Embryonic facial prominence (tissue), 1 donor: ENCODE data around the gene BARD1.
"Not testable (repeated sequence)": the region's sequence is repeated elsewhere in the genome, so short reads cannot be mapped to it uniquely, and the experiment has no call there.

ENCODE experiments used
- DNase-seq: peaks from one replicate; pipeline ENCODE4 v3.0.0-alpha.2; 2016; ENCODE audit errors: extremely low spot score

The BARD1 gene

DNA sequence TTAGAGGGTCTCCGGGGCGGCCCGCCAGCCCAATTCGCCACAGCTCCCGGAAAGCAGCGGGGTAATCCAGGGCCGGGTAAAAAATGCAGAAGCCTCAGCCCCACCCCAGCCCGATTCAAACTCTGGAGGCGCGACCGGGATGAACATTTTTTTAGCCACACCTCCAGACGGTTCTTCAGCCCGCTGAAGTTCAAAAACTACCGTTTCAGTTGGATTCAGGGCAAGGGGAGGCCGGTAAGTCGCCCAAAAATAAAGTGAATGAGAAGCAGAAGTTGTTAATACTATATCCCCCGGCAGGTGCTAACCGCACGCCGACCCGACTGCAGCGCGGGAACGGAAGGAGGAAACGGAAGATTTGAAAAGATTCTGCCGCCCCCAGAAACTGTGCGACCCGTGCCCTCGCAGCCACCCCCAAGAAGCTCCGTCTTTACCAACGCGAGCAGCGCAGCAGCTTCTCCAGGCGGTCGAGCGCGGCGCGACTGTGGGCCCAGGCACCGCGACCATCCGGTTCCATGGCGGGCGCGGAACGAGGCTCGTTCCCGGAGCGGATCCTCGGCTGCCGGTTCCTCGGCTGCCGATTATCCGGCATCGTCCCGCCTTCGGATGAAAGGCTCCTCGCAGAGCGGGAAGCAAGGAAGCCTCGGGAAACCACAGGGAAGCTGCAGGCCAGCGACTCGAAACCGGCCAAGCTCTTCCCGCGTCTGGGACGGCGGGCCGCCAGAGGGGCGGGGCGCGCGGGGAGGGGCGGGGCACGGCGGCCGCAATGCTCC, at the start of gene BARD1:
TSS of gene BARD1 (minus strand) at position 703 of the 770 bp plus-strand sequence. CDS start at position 589, 114 bp downstream.
- DNase-seq, result peak; percentile 42

DNA sequence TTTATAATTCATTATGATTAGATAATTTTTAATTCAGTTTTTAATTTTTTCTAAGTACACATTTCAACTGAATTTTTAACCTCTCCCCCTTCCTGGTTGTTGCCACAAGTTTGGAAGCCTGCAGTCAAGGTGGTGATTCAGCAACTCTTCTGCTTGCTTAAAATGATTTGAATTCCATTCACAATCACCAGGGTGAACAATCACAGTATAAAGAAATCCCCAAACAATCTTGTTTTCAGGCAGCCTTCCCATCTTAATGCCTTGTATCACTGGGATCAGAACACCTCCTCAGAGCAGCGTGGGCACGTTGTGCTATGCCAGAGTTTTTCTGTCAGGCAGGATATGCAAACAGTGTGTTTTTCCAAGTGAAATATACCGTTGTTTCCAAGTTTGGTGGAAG, 46.7 kb upstream of the BARD1 start:
- no peak for DNase-seq

DNA sequence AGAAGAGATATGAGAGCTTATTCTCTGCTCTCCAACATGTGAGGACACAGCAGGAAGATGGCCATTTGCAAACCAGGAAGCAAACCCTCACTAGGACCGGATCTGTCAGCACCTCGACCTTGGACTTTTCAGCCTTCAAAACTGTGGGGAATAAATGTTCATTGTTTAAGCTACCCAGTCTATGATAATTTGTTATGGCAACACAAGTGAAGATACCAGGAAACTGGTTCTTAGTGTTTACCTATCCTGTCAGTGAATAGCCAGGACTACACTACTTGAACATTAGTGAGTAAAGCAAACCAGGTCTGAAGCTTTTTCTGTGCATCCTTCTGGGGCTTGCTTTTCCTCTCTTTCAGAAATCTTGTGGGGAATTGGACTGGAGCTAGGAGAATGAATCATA, 44.4 kb upstream of the BARD1 start:
- no peak for DNase-seq

DNA sequence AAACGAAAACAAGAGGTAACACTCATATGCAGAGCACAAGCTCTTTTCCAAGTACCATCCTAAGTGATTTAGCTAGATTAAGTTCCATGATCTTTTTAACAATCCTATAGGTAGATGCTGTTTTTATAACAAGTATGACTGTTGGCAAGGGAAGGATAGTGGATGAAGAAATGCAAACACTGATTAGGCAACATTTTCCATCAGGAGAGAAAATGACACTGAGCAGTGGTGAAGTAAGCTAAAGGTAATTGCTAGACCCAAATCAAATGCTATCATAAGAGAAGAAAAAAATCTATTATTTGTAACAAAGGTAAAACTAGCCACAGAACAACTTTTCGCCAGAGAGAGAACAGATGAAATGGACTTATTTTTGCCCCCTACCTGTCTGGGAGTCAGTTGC, 34.3 kb upstream of the BARD1 start:
- DNase-seq, result no peak

DNA sequence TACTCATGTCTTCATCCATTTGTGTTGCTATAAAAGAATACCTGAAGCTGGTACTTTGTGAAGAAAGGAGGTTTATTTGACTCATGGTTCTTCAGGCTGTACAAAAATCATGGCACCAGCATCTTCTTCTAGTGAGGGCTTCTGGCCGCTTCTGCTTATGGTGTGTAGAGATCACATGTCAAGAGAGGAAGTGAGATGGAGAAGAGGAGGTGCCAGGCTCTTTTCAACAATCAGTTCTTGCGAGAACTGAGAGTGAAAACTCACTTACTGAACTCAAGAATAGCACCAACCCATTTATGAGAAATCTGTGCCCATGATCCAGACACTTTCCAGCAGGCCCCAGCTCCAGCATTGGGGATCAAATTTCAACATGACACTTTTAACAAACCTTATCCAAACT, 30.0 kb upstream of the BARD1 start:
- DNase-seq, result no peak

DNA sequence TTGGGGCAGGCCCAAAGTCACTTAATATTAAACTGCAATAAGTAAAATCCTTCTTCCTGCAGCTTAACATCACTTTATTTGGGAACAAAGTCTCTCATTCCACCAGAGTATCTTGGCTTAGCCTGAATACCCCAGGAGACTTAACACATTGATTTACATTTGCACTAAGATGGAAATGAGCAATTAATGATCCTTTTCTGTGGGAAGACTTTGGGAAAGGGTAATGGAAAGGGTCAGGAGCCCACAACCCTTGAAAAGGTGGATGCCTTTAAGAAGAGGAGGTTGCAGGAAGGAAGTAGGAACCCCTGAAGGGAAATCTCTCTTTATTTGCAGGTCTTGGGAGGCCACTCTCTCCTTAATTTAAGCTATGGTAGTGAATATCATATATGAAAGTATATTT, 28.0 kb upstream of the BARD1 start:
- DNase-seq, result no peak

DNA sequence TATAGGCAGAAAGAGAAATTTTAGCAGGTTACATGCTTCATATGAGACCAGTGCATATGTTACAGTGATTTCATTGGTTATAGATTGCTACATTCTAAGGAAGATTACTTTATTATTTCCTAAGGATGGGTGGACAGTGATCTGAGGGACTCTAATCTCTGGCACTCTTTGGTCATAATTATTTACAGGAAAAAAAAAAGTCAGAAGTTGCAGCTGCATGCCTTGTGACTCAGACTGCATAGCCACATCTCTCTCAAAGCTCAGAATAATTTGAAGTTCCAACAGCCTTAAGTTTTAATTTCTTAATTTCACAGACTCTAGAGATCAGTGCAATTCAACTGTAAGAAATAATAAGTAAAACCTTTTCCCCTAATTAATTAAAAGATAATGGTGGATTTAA, 27.1 kb upstream of the BARD1 start:
- DNase-seq, result no peak

DNA sequence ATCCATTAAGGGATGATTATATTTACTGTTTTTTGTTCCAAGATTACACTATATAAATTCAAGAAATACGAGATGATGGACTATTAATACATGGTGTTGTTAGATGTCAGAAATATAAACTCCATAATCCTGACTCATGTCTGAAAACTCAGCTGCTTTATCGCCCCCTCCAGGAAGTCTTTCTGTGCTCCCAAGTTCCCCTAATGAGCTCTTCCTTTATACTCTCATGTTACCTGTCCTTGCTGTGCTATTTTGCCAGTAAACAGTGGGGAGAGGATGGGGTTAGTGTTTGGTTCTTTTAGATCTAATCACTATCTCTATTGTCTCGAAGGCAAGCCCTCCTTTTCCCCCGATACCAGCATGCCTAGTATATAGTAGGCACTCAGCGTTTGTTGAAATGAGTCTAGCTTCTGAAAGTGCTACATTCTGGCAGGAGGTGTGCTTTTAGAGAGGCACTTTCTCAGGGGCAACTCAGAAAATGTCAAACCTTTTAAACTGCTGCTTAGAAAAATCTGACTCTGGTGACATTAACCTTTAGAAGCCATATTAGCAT, 21.4 kb upstream of the BARD1 start:
- no peak for DNase-seq

DNA sequence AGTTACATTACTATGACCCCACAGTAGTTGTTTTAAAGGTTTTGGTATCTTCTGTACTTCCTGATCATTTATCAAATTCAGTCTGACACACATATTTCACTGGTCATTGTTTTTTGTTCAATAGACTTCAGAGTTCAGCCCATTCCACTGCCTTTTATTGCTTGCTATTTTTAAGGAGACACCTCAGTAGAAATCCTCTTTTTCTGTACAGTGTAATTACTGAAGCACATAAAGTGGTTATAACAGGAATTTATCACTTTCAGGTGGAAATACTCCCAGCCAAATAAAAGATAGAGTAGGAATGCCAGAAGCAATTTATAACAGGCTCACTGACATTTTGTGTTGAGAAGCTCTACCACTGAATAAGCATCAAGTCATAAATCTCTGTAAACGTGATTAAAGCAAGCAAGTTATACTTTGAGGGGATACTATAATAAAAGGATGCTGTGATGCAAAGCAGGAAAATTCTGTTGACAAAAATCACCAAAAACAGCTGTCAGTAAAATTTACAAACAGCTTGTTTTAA, 6.6 kb upstream of the BARD1 start:
- DNase-seq, result no peak

DNA sequence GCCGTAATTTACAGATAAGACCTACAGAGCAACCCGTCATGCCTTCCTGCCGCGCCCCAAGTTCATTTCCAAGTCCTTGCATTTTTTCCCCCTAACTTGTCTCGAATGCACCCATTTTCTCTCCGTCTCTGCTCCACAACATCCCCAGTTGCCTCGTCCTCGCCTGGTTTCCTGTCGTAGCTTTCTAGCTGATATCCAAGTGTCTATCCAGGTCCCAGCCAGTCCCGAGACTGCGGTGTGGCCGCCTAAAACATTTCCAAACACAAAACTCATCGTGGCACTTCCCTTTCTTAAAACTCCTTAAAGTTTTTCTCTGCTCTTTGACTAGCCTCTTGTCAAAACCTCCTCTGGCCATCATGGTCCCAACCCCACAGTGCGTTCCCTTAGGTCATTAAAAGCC, 1.2 kb upstream of the BARD1 start:
- DNase-seq, result peak; percentile 25

DNA sequence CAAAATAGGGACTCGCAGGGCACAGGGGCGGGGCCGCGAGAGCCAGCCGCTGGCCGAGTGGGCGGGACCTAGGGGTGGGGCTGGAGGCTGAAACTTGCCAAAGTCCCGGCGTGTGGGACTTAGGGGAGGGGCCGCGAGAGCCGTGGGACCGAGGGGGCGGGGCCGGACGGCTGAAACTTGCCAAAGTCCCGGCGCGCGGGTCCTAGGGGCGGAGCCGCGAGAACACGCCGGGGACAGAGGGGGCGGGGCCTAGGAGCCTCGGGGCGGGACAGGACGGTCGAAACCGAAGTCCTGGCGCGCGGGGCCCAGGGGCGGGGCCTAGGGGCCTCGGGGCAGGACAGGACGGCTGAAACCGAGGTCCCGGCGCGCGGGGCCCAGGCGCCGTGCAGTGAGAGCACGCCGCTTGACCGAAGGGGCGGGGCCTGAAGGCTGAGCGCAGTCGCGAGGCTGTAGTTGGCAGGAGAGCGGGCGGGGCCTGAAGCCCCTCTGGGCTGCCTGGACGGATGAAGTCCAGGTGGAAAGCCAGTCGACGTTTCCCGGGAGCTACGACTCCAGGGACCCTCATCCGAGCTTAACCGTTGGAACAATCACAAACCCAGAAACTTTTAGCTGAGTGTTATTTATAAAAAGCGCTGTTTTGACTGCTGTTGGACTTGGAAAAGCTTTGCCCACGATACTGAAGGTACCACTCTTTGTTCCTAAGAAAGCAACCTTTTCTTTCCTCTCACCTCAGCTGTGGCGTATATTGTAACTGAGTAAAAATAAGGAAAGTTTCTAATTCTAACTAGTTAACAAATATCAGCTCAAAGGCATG, 475 bp upstream of the BARD1 start:
- peak; percentile 91 for DNase-seq

DNA sequence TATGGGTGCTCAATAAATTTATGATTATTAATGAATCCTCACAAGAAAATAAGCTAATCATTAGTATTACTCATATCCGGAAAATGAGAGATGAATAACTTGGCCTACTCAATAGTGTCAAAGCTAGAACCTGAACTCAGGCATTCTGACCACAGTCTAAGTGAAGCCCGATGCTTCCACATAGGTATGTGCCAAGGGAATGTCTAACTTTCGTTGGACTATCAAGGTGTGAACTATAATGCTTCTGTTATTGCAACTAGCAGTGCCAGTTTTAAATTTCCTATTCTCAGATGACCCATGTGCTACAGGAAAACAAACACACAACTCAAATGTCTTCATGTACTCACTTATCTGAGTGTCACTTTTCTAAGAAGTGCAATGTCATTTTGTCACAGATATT, 1.8 kb downstream of the BARD1 start:
- no peak for DNase-seq

DNA sequence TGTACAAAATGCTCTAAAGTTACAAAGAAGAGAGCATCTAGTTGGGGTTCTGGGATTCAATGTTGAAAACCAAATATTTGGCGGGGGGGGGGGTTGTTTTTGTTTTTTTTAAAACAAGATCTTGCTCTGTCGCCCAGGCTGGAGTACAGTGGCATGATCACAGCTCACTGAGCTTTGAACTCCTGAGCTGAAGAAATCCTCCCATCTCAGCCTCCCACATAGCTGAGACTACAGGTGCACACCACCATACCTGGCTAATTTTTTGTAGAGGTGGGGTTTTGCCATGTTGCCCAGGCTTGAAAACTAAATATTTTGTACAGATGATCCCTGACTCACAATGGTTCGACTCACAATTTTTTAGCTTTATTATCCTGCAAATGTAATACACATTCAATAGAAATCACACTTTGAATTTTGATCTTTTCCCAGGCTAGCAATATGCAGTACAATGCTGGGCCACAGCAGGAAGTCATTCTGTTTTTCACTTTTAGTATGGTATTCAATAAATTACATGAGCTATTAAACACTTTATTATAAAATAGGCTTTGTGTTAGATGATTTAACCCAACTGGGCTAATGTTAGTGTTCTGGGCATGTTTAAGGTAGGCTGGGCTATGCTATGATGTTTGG, 7.6 kb downstream of the BARD1 start:
- DNase-seq, result no peak

DNA sequence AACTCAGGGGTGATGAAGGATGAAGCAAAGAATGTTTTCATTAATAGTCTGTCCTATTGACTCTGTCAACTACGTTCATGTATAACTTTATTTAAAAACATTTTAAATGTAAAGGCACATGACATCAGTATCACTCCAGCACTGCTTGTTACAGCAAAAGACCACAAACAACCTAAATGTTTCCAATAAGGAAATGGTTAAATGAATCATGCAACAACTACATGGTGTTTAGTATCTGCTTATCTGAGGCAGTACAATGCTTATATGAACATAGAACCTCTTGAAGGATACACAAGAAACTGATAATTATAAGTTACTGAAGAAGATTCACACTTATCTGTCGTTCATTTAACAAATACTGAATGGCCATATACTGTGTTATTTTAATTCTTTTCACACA, 8.4 kb downstream of the BARD1 start:
- no peak for DNase-seq

DNA sequence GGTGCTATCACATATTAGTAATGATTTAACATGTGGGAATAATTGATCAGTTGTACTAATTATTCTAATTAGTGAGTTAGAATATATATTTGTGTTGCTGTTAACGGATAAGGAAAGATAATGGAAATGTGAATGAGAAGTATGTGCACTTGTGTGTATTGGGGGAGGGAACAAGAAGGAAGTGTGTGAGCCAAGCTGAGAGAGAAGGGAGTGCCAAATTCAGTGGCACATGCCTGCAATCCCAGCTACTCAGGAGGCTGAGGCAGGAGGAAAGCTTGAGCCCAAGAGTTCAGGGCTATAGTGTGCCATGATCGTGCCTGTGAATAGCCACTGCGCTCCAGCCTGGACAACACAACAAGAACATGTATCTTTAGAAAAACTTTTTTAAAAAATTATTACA, 9.3 kb downstream of the BARD1 start:
- no peak for DNase-seq

DNA sequence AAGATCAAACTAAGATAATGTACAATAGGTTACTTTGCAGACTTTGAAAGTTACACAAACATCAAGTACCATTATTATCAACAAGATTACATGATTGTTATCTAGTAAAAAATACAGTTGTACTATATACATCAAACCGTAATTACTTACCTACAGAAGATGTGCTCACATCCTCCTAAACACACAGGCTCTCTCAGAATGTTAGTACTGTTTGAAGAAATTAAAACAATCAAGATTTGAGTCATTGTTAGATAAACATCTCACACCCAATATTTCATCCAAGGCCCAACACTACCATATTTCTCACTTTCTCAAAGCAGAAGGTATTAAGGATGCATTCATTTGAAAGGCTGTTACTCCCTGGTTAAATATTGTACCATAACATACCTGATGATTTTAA, 12.6 kb downstream of the BARD1 start:
- no peak for DNase-seq

DNA sequence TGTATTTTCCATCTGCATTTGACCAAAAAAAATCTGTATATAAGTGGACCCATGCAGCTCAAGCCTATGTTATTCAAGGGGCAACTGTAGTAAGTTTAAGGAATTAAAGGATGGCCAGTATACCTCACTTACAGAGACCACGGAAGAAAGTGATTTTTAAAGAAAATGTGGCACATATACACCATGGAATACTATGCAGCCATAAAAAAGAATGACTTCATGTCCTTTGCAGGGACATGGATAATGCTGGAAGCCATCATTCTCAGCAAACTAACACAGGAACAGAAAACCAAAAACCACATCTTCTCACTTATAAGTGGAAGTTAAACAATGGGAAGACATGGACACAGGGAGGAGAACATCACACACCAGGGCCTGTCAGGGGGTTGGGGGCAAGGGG, 26.3 kb downstream of the BARD1 start:
- DNase-seq, result not testable (repeated sequence)

DNA sequence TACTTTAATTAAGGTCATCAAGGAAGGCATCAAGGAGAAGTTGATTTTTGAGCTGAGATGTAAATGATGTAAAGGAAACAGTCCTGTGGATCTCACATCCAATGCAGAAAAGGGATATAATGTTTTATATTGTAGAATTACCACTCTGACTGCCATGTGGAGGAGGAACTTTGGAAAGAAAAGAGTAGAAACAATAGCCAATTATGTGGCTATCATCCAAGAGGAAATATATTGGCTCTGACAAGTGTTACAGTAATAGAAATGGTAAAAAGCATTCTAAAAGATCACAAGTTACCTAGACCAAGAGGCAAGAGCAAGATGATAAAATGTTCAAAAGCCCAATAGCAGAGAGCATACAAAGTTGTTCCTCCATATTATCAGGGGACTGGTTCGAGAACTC, 26.8 kb downstream of the BARD1 start:
- DNase-seq, result no peak

DNA sequence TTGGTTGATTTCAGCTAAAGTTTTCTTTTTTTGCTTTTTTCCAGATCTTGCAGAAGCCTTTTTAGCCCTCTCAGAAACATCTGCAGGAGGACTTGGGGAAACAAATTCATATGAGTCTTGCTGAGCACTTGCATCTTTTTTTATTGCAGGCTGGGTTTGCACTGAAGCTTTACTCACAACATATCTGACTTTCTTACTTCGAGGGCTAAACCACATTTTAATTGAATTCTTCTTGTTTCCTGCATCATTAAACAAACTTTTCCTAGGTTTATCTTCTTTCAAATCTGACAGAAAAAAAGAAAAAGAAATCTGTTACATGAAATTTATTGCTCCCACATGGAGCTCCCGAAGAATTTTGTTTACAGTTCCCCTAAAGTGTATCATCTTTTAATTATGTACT, 28.3 kb downstream of the BARD1 start:
- DNase-seq, result no peak

DNA sequence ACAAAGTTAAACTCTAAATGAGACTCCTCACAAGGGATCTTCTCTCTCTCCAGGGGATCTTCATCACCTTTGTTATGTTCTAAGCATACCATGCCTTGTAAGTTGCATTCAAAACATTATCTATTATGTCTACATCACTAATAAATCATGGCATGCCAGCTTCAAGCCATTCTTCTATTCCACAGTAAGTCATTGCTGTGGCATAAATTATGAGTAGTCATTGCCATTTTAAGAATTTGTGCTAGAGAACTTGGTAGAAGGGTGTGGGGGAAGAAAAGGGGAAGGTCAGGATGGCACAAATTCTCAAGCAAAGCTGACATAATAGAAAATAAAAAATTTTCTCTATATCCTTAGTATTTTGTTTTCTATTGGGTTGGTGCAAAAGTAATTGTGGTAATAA, 33.5 kb downstream of the BARD1 start:
- no peak for DNase-seq

DNA sequence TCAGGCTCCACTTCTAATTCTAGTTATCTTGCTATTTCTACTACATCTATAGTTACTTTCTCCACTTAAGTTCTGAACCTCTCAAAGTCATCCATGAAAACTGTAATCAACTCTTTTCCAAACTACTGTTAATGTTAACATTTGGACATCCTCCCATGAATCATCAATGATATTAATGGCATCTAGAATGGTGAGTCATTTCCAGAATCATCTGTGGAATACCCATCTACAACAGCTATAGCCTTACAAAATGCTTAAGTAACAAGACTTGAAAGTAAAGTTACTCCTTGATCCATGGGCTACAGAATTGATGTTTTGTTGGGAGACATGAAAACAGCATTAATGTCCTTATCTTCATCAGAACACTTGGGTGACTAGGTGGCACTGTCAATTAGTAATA, 35.4 kb downstream of the BARD1 start:
- DNase-seq, result no peak

DNA sequence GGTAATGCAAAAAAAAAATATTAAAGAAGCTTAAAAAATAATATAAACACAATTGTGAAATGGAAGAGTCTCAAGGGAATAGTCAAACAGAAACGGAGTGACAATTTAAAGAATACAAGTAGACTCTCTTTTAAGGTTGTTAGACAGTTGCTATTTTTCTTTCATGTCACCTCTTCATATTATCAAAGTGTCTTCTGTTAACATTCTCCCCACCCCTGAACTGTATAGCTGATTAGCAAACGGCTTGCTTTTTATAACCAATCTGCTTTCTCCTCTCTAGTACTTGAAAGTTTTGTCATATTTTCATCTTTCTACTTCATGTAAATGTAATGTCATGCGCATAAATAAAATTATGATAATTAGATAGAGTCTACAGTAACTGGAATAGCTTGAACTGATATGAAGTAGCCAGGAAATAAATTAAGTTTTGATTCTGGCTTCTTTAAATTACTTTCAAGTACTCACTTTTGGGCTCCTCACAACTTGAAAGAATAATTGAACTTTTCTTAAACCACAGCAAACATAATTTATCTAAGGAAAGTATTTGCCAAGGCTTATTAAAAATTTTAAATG, 37.0 kb downstream of the BARD1 start:
- no peak for DNase-seq
